HT1080 (cell line): ENCODE data around the gene MYO5B. TPM values are rescaled to one million over a fixed set of nuclear protein-coding genes. Genes with fewer than 3 reads are reported as not detected.
"Not testable (repeated sequence)": the region's sequence is repeated elsewhere in the genome, so short reads cannot be mapped to it uniquely, and the experiment has no call there.

Experiments used
- DNase-seq: peaks from one replicate; pipeline ENCODE4 v3.0.0-alpha.2; 2015; ENCODE audit warnings: low read depth
- polyA plus RNA-seq, 2 experiments: library from polyadenylated mRNA; depleted of rRNA; stranded (reverse); fragments of >200 nt; gene quantifications; 2 replicates each; pipeline ENCODE4 v1.2.3, GENCODE V29; 2015
- total RNA-seq: library from RNA; depleted of rRNA; stranded (reverse); fragments of >200 nt; shearing (Covaris generic); gene quantifications from 2 replicates; pipeline ENCODE4 v1.2.3, GENCODE V29; 2014; rRNA removed

MYO5B gene
- 12.8 and 16.2 TPM in 2 replicates for total RNA-seq
- 9.3 and 9.6 TPM in 2 replicates for polyA plus RNA-seq (2015; cell fraction: cytosol; rRNA removed)
- polyA plus RNA-seq (2015; cell fraction: nucleus; rRNA removed): 5.9 and 9.5 TPM in 2 replicates

DNA sequence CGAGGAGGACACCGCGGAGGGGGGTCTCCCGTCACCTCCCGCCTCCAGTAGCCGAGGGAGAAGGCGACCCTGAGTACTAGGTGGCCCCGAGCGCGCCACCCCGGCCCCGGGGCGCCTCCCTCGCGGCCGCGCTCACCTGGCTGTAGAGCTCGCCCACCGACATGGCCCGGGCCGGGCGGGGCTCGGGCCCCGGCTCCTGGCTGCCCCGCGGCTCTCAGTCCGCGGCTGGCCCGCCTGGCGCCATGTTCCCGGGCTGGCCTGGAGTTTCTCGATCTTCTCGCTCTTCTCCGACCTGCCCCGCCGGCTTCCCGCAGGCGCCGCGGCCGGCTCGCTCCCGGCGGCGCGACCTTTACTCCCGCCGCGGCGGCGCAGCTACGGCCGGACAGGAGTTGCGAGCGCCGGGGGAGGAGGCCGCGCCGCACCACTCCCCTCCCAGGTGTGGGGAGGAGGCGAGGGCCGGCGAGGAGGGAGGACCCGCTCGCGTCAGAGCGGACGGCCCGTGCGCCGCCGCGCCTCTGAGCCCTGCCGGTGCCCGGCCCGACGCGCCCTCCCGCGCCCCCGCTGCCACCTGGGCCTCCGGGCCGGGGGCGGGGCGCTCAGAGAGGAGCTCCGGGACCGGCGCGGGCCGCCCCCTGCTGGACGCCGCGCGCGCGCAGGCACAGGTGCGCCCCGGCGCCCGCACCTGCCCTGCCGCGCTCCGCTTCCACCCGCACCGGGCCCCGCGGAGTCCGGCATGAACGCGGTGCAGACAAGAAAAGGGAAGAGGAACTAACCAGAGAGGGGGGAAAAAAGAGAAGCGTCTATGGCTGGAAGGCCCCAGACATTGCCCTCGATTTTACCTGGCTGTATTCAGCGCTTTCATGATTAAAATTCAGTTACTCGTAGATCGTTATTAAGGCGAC lies at the start of gene MYO5B:
Gene MYO5B, minus strand, starts transcription at position 517 of the 902 bp plus-strand sequence. Its CDS starts 354 bp downstream, at position 163.
- DNase-seq: peak; percentile 39

DNA sequence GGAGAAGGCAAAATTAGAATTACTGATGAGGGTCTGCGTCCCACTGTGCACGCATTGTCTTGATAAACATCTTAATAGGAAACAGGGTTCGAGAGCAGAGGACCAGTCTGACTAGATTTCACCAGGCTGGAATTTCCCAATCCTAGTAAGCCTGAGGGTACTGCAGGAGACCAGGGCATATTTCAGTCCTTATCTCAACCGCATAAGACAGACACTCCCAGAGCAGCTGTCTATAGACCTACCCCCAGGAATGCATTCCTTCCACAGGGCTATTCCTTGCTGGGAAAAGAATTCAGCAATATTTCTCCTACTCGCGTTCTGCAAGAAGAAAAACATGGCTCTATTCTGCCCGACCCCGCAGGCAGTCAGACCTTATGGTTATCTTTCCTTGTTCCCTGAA lies 46.8 kb upstream of the MYO5B start:
- DNase-seq: peak; percentile 7

DNA sequence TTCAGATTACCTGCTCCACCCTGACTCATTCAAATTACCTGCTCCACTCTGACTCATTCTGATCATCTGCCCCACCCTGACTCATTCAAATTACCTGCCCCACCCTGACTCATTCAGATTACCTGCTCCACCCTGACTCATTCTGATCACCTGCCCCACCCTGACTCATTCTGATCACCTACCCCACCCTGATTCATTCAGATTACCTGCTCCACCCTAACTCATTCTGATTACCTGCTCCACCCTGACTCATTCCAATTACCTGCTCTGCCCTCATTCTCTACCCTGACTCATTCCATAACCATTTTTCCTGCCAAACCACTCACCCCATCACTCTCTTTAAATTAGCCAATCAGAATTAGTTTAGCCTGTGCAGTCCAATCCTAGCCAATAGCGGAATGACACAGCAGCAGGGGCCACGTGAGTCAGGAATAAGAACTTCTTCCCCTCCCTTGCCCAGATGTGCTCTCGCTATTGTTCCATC lies 45.2 kb upstream of the MYO5B start:
- DNase-seq: peak; percentile 89

DNA sequence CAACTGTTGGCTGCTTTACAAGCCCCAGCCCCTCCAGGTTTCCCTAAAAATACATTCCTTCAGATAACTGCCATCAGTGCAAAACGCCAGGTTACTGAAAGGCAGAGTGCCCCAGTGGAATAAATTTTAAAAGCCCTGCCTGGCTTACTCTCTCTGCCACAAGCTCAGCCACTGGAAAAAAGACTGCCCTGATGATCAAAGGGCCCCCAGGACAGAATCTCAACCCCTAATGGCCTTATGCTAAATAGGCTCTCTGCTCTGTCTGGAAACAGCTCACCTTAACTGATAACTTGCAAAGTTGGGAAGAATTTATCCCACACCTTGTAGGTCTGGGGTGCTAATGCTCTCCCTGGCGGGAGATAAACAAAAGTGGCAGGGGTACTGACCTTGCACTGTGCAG lies 37.5 kb upstream of the MYO5B start:
- DNase-seq: no peak

DNA sequence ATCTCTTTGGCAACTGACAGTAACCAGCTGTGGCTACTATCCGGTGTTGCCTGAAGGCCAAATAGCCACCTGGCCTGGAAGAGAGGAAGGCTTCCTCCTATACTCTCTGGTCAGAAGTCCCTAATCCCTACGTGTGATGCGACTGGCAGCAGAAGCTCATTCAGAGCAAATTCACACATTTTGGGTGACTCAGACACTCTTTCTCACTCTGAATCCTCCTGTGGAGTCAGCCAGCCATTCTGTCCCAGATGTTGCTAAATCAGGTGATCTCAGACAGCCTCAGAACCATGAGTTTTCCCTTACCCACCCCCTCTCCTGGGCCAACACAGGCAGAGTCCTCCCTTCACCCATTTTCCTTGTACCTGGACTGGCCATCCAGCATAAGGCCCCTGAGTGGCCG lies 36.7 kb upstream of the MYO5B start:
- DNase-seq: peak; percentile 55

DNA sequence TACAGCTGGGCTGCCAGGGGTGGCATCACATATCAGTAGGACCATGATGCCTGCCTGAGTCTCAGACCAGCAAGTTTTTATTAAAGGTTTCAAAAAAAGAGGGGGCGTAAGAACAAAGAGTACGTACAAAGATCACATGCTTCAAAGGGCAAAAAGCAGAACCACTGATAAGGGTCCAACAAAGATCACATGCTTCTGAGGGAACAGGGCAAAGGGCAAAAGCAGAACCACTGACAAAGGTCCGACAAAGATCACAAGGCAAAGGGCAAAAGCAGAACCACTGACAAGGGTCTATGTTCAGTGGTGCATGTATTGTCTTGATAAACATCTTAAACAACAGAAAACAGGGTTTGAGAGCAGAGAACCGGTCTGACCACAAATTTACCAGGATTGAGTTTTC lies 25.3 kb upstream of the MYO5B start:
- not testable (repeated sequence) for DNase-seq

DNA sequence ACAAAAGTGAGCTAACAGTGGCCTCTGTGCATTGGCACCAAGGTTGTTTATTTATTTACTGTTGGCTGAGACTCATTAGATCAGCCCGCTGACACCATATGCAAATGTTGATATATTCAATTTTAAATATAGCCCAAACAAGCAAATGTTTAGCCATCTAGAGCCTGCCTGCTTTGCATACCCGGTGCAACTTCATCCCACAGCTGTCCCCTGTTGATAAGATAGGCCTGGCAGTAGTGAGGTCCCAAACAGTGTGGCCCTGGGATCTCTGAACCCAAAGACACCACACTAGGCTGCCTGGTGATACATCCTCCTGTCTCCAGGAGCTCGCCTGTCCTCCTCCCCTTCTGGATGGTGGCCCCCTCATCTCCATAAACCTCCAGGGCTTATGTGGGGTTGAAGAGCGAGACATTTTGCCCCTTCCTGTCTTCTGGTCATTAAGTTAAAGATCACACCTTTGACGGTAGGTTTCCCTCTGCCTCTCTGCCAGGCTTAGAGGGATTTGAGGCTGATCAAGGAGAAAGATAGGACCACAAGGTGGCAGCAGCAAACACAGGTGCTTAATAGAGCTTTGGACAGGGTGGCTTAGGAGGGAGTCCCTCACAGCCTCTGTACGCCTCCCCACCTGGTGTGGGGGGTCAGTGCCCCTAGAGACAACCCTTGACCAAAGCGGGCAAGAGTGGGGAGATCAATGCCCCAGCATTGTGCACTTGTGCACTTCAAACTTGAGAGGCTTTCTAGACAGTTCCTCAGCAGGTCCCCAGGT lies 23.7 kb upstream of the MYO5B start:
- DNase-seq: peak; percentile 32

DNA sequence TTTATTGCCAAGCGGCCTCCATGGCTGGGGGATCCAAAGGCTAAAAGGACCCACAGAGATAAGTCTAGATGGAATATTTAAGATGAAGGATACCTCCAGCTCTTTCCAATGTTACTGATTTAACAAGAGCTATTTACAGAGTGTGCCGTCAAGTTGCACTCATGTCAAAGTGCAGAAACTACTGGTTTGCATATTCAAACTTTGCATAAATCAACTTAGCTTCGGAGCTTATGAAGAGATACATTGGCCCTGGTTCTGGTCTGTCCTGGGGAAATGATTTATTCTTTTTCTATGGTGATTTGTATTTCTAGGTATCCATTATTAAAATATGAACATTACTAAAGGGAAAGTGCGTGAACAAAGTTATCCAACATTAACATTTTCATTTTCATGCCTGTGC lies 14.4 kb upstream of the MYO5B start:
- DNase-seq: no peak

DNA sequence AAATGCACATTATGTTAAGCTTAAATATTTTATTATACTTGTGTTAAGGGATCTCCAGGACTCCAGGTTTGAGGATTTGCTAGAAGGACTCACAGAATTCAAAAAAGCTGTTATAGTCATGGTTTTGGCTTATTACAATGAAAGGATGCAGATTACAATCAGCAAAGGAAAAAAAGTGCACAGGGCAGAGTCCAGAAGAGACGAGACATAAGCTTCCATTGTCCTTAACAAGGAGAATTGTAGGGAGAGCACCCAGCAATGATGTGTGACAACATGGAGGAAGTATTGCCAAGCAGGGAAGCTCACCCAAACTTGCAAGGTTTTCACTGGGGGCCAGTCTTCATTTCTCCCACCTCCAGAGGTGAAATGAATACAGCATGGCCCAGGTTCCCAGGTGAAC lies 12.8 kb upstream of the MYO5B start:
- DNase-seq: no peak

DNA sequence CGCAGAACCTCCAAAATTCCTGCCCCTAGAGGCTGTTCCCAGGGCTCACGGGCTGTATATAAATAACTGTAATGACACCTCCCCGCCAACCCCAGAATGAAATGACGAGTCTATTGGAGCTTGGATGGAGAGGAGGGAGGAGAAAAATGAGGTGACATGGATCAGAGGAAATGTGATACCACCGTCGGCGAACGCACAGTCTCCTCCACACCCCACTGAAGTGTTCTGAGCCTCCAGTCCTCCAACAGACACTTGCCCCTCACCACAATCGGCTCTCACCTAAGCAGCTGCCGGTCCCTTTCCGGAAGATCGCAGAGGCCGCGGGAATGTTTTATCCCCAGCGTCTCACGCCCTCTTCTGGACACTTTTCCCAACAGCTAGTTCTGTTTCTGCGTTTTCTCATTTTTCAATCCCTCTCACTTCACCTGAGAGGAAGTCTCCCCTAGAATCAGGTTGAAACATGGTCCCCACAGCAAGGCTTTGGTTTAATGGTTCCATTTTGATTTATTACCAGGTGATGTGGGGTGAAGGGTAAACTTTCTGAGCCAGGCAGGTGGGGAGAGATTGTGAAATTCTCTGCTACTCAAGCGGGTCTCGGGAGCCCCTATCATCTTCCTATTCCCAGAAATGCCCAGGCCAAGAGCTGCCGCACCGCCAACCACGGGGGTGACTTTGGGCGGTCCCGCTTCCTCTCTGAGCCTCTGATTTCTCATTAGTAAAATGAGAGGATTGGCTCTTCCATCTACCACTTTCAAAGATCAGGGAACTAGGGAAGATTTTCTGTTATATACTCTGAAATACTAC lies 9.1 kb upstream of the MYO5B start:
- peak; percentile 55 for DNase-seq

DNA sequence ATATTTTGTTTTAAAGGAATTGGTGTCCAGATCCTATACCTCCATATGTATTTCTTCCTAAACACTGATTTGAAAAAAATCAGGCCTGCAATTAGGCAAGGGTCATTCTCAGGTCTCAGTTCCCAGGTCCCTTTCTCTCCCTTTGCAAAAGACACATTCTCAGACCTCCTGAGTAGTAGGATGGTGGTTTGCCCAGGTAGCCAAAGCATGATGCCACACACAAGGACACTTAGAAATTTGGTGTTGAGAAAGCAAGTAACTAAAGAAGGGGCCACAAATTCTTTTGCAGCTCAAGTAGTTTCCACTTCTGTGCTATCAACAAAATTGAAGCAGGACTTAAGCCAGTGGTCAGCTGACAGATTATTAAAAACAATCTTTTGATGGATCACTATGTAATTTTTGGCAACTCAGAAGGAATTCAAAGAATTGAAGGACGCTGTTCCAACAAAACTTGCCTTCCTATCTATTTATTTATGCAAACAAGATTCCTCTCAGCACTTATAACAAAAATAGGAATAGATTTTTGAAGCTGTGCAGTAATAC lies 6.6 kb upstream of the MYO5B start:
- no peak for DNase-seq

DNA sequence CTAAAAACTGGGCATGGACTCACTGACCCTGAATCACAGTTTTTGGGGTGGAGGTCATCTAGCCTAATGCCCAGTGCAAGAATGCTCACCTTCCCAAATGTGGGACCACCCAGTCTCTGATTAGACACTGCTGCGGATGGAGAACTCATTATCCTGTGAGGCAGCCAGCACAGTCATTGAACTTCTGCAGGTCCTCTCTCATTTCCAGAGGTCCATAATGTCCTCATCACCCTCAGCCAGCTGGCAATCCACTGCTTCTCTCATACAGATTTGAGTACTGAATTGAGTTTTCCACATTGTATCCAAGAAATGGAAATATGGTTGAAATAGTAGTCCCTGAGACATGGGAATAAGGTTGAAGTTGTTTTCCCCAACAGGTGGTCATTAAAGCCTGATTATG lies 5.0 kb upstream of the MYO5B start:
- DNase-seq: no peak

DNA sequence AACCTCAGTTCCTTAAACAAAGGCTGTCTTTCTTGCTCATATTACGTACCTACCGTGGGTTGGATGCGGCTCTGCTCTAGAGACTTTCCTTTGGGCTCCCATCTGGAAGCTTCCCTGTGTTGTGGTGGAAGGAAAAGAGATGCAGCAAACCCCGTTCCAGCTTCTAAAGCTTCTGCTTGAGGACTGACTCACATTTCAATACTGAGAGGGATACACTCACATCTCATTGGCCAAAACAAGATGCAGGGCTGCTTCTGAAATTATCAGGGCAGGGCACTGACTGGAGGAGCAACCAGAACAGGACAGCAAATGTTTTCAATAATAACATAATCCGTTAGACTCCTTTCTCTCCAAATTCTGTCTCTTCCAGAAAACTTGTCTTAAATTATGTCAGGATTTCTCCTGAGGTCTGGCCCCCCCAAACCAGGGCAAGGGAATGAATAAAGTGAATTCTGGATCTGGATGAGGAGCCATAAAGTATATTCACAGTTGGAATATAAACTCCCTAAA lies 4.5 kb upstream of the MYO5B start:
- no peak for DNase-seq

DNA sequence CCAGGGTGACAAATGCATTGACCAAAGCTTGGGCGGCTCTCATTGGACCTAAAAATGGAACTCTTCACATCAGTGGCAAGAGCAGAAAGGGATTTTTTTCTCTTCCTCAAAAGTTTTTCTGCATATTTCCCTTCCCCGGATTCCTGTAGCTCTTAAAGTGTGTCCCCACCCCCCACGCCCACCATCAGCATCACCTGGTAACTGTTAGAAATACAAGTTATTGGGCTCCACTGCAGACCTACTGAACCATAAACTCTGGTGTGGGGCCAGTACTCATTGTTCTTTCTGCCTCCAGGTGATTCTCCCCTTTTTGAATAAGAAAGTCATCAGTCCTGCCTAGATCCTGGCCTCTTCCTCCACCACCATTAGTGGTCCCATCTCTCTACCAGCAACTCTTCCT lies 1.3 kb upstream of the MYO5B start:
- DNase-seq: no peak

DNA sequence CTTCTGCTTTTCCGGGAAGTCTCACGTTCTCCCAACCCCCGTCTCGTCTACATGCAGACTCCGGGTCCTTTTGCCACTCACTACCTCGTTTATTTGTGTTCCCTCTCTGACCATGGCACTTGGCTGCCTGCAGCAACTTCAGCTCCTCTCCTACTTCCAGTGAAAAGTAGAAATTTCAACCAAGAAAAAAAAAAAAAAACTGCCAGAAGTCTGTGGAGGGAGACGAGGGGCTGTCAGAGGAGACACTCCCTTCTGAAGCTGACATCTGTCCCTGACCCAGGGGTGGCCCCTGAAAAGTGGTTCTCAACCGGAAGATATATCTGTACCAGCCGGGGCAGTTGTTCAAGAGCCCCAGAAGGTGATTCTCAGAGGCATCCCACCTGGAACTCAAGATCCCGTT lies 742 bp upstream of the MYO5B start:
- no peak for DNase-seq

DNA sequence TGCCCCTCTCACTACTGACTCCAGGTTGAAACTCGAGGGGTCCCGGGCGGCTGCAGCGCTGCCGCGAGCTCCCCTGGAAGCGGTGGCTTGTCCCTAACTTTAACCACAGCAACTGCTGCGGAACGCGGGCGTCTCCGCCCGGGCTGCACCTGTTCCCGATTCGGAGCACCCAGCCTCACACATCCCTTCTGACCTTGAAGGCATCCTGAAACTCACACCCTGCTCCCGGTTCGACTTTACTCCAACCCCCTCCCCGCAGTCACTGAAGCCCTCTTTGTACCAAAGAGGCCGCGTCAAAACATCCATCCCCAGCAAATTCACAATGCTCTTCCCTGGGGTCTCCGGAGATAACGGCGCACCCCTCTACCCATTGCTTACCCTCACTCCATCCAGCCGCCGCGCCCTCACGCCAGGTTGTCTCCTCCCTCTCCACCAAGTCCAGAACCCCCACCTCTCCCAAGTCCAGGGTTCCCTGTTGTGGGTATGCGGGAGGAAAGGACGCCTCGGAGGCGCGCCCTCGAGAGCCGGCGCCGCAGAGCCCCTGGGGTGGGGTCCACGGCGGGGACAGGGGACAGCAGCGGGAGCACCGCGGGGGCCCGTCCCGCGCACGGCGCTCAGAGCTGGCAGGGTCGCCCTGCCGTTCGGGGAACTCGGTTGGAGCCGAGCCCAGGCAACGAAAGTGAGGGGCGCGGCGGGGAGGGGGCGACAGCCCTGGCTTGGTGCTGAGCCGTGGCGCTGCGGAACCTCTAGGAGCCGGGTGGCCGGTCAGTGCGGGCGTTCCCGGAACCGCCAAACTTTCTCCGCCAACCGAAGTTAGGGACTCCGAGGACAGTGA lies 934 bp downstream of the MYO5B start:
- DNase-seq: no peak

DNA sequence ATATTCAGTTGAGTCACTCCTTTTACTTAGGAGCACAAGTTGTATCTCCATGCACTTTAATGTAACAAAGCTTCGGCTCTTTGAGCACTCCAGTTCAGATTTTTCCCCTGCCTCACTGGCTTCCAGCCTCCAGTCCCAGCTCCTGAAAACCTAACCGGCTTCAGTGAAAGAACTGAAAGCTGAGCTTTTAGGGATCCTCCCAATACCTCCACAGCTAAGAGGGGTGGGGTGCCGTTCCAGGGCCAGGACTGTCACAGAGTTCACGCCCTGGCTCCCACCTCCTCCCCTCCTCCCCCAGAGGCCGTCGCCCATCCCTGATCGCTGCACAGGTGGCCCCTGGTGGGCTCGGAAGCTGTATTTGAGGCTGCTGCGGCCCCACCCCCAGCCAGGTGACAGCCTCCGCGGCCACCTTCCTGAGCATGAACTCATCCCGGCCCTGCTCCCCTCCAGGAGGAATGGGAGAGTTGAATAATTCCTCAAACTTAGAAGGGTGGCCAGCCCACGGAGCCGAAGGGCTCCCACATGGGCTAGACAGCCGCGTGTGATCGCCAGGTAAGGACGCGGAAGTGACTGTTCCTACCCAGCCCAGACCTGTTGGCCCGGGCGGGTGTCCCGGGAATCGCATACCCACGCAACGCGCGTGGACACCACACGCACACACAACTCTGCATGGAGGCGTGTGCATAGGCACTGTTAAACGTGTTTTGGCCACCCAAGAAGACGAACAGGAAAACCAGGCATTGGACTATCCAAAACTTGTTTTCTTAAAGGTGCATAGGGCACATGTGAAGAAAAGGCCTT lies 1.8 kb downstream of the MYO5B start:
- no peak for DNase-seq

DNA sequence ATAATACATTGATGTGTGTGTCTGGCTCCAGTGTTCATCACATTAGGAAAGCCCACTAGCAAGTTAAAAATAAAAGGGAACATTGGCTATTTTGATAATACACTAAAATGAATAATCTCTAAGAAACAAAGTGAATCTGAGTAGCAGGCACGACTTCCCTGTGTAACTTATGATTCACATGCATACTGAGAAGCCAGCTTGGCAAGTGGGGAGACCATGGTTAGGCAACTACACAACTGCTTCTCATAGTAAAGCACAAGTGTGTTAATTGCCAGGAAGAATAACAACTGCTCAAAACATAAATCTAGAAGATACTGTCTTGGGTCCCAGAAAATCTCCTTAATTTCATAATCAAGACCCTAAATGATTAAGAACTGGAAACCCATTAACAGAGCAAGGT lies 4.0 kb downstream of the MYO5B start:
- DNase-seq: no peak

DNA sequence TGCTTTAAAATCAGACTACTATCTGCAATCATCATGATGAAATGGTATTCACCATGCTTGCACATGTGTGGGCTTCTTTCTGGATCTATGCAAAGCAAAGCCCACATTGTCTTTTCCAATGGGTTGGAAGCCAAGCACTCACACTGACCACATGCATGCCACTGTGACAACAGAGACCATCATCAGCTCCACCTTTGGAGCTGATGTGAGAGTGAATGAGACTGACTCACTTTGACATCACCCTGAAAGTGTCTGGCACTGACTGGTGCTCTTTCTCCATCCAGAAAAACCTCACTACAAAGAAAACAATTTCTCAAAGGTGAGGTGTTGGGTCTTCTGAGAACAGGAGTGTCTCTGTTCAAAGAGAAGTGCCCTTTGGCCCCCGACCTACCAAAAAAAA lies 4.7 kb downstream of the MYO5B start:
- DNase-seq: peak; percentile 86
